Natural killer cell (primary cell): Measurements from ENCODE around the gene PTPN4. TPM values are rescaled to one million over a fixed set of nuclear protein-coding genes. Genes with fewer than 3 reads are reported as not detected.
"Not testable (repeated sequence)": the region's sequence is repeated elsewhere in the genome, so short reads cannot be mapped to it uniquely, and the experiment has no call there.

ENCODE experiments used
- ATAC-seq, 3 donors: fragments of 150-1000 bp in 2 of 3; fragments of 200-7000 bp in 1 of 3; cut with Tn5 transposase; 1 replicate in 1 of 3; 2 replicates in 2 of 3; pipeline ENCODE4 v1.10.0; 2021; ENCODE audit warnings: mild to moderate bottlenecking in 2 of 3, moderate library complexity in 2 of 3
- DNase-seq, 2 donors: peaks; one replicate each; pipeline versions ENCODE4 v3.0.0 to v3.0.0-alpha.2; 2013 to 2021; ENCODE audit warnings: mixed read lengths in 1 of 2
- H3K27ac ChIP-seq: one replicate; pipeline ENCODE4 v1.5.1; 2013; ENCODE audit warnings: mild to moderate bottlenecking, low read length
- H3K27me3 ChIP-seq: one replicate; pipeline ENCODE4 v1.6.1; 2013; ENCODE audit warnings: low read length; ENCODE audit not compliant: control insufficient read depth, insufficient read depth
- H3K36me3 ChIP-seq: one replicate; pipeline ENCODE4 v1.6.1; 2013; ENCODE audit warnings: low read length; ENCODE audit not compliant: control insufficient read depth, insufficient read depth
- H3K4me1 ChIP-seq: one replicate; pipeline ENCODE4 v1.6.1; 2013; ENCODE audit warnings: low read length; ENCODE audit not compliant: control insufficient read depth, insufficient read depth
- H3K4me3 ChIP-seq: one replicate; pipeline ENCODE4 v1.5.1; 2013; ENCODE audit warnings: low read length
- H3K9me3 ChIP-seq: one replicate; pipeline ENCODE4 v1.6.1; 2013; ENCODE audit warnings: low read length; ENCODE audit not compliant: control insufficient read depth, insufficient read depth
- H3K27ac Mint-ChIP-seq, 2 donors: one replicate each; pipeline ENCODE4 v1.8.0; 2022; ENCODE audit warnings: mild to moderate bottlenecking in 2 of 2, mixed read lengths in 2 of 2, moderate library complexity in 1 of 2
- H3K27me3 Mint-ChIP-seq, 2 donors: one replicate each; pipeline ENCODE4 v1.8.0; 2022; ENCODE audit warnings: low read depth in 2 of 2, mixed read lengths in 2 of 2
- H3K36me3 Mint-ChIP-seq: one replicate; pipeline ENCODE4 v1.8.0; 2022; ENCODE audit warnings: mixed read lengths
- H3K4me1 Mint-ChIP-seq, 2 donors: one replicate each; pipeline ENCODE4 v1.8.0; 2022; ENCODE audit warnings: mixed read lengths in 2 of 2
- H3K4me3 Mint-ChIP-seq: one replicate; pipeline ENCODE4 v1.8.0; 2022; ENCODE audit warnings: mild to moderate bottlenecking, moderate library complexity, mixed read lengths
- H3K9me3 Mint-ChIP-seq, 2 donors: one replicate each; pipeline ENCODE4 v1.8.0; 2022; ENCODE audit warnings: mixed read lengths in 2 of 2
- CTCF ChIP-seq: fragments of 200-600 bp; IDR thresholded peaks from one replicate; pipeline ENCODE4 v1.8.0; 2022; ENCODE audit warnings: antibody characterized with exemption
- WGBS: methylation state at CpG from one replicate; pipeline ENCODE4 v1.1.7; 2013; ENCODE audit warnings: missing lambda C conversion rate; ENCODE audit not compliant: insufficient coverage; 5-methylcytosine and 5-hydroxymethylcytosine counted together
- intact Hi-C: fragments of 100-400 bp; cut with micrococcal nuclease; formaldehyde crosslinking; loops from one replicate; pipeline ENCODE4 v1.14.2; 2022
- total RNA-seq, 4 donors: library from RNA; stranded (reverse); fragments of 120-200 nt in 1 of 4; gene quantifications; one replicate each; pipeline versions ENCODE4 v1.2.3 to v1.2.4, GENCODE V29; 2013 to 2022

Gene PTPN4
- total RNA-seq, 3 donors from 2014 or later (not counting 1 experiment from before 2014, with no cell fraction given) = 265 to 347 (median 283) TPM

GRCh38 chr2:120016800-120017199 is 257.1 kb downstream of the PTPN4 start:
- Histone ChIP-seq H3K27me3 (no peaks in the 10 kb centered on the region), H3K9me3 (no peaks in the 10 kb centered on the region), H3K4me1 (peaks cover 6% of the 10 kb centered on the region), H3K36me3 (no peaks in the 10 kb centered on the region), H3K4me3 (no peak overlapping the region), H3K27ac (no peak overlapping the region)
- no peak for ATAC-seq
- no peak for DNase-seq
- no peaks in the 10 kb centered on the region for H3K9me3 Mint-ChIP-seq
- TF ChIP-seq CTCF = no peak
- H3K4me1 Mint-ChIP-seq = peaks cover 10 to 17% of the 10 kb centered on the region in 2 donors
- H3K4me3 Mint-ChIP-seq = no peak overlapping the region
- H3K27ac Mint-ChIP-seq = no peak overlapping the region
- 93% methylated on average over 3 of the region's 3 CpGs for WGBS
- intact Hi-C loops = no loop called here
- no peaks in the 10 kb centered on the region for H3K36me3 Mint-ChIP-seq
- H3K27me3 Mint-ChIP-seq = peaks cover 0 to 3% of the 10 kb centered on the region in 2 donors

- intact Hi-C loops = no loop called here
- Mint-ChIP-seq H3K27me3 (peaks cover 0 to 3% of the 10 kb centered on the region in 2 donors), H3K4me3 (no peak overlapping the region)
Measured at GRCh38 chr2:120017201-120017600, 257.5 kb downstream of the PTPN4 start.

GRCh38 chr2:120018549-120018948 is 258.8 kb downstream of the PTPN4 start:
- peaks cover 0 to 3% of the 10 kb centered on the region in 2 donors for H3K27me3 Mint-ChIP-seq
- Histone ChIP-seq H3K9me3 (no peaks in the 10 kb centered on the region), H3K4me3 (no peak overlapping the region), H3K27me3 (no peaks in the 10 kb centered on the region), H3K4me1 (peaks cover 1% of the 10 kb centered on the region), H3K27ac (no peak overlapping the region), H3K36me3 (no peaks in the 10 kb centered on the region)
- TF ChIP-seq CTCF = no peak
- no peaks in the 10 kb centered on the region for H3K9me3 Mint-ChIP-seq
- ATAC-seq (no peak), DNase-seq (no peak)
- H3K4me1 Mint-ChIP-seq = peaks cover 0 to 8% of the 10 kb centered on the region in 2 donors
- intact Hi-C loops = no loop called here
- 100% methylated on average over 4 of the region's 4 CpGs for WGBS
- no peaks in the 10 kb centered on the region for H3K36me3 Mint-ChIP-seq
- no peak overlapping the region for H3K27ac Mint-ChIP-seq
- no peak overlapping the region for H3K4me3 Mint-ChIP-seq

More at GRCh38 chr2:120017201-120017600, 257.5 kb downstream of the PTPN4 start:
- H3K4me1 Mint-ChIP-seq = peaks cover 6 to 15% of the 10 kb centered on the region in 2 donors
- DNase-seq (no peak), ATAC-seq (no peak)
- no peaks in the 10 kb centered on the region for H3K9me3 Mint-ChIP-seq
- Histone ChIP-seq H3K4me3 (no peak overlapping the region), H3K4me1 (peaks cover 6% of the 10 kb centered on the region), H3K27ac (no peak overlapping the region), H3K9me3 (no peaks in the 10 kb centered on the region), H3K36me3 (no peaks in the 10 kb centered on the region), H3K27me3 (no peaks in the 10 kb centered on the region)
- no CpG with 5 or more reads among the region's 2 CpGs for WGBS
- H3K27ac Mint-ChIP-seq = no peak overlapping the region
- H3K36me3 Mint-ChIP-seq = no peaks in the 10 kb centered on the region
- TF ChIP-seq CTCF = no peak

GRCh38 chr2:120020554-120020953 is 260.8 kb downstream of the PTPN4 start:
- H3K4me3 ChIP-seq = no peak overlapping the region
- intact Hi-C loops = no loop called here
- no peak overlapping the region for H3K27ac Mint-ChIP-seq
- H3K9me3 ChIP-seq = no peaks in the 10 kb centered on the region
- ATAC-seq = no peak
- H3K4me3 Mint-ChIP-seq = no peak overlapping the region
- H3K9me3 Mint-ChIP-seq = no peaks in the 10 kb centered on the region
- no peaks in the 10 kb centered on the region for H3K36me3 Mint-ChIP-seq
- TF ChIP-seq CTCF = no peak
- H3K4me1 ChIP-seq = no peaks in the 10 kb centered on the region
- WGBS = 88% methylated on average over 1 of the region's 1 CpG
- H3K4me1 Mint-ChIP-seq = no peaks in the 10 kb centered on the region
- no peaks in the 10 kb centered on the region for H3K27me3 Mint-ChIP-seq
- no peaks in the 10 kb centered on the region for H3K36me3 ChIP-seq
- no peak overlapping the region for H3K27ac ChIP-seq
- no peaks in the 10 kb centered on the region for H3K27me3 ChIP-seq
- DNase-seq = no peak

- intact Hi-C loops, ATAC-seq, H3K4me1 Mint-ChIP-seq, H3K27ac ChIP-seq, H3K9me3 ChIP-seq, H3K9me3 Mint-ChIP-seq, H3K36me3 Mint-ChIP-seq, H3K27me3 Mint-ChIP-seq, H3K4me1 ChIP-seq, H3K27ac Mint-ChIP-seq, H3K4me3 Mint-ChIP-seq, H3K27me3 ChIP-seq, H3K4me3 ChIP-seq, H3K36me3 ChIP-seq, DNase-seq: not testable (repeated sequence)
- no CpG with 5 or more reads among the region's 1 CpG for WGBS
Measured at GRCh38 chr2:120022505-120022904, 262.8 kb downstream of the PTPN4 start.
